IPS-NIHi7 (cell line): ENCODE measurements around the gene TNFRSF17.
"Not testable (repeated sequence)": the region's sequence is repeated elsewhere in the genome, so short reads cannot be mapped to it uniquely, and the experiment has no call there.

Source experiments
- DNase-seq: peaks from one replicate; pipeline ENCODE4 v3.0.0; 2012; ENCODE audit warnings: mixed read lengths; ENCODE audit errors: extremely low spot score

The TNFRSF17 gene

DNA sequence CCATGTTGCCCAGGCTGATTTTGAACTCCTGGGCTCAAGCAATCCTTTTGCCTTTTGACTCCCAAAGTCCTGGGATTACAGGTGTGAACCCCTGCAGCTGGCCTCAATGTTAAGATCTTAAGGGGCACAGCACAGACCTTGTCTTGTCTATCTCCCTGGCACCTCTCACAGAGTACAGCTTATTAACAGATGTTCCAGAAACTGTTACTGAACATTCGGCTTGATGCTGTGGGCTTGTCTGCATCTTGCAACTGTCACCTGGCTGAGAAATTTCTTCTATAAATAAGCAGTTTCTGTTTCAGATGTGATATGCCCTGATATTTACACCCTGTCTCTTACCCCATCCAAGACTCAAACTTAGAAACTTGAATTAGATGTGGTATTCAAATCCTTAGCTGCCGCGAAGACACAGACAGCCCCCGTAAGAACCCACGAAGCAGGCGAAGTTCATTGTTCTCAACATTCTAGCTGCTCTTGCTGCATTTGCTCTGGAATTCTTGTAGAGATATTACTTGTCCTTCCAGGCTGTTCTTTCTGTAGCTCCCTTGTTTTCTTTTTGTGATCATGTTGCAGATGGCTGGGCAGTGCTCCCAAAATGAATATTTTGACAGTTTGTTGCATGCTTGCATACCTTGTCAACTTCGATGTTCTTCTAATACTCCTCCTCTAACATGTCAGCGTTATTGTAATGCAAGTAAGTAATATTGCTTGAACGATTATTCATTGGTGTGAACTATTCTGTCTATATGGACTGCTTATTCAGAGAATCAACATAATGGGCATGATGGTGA is at the start of gene TNFRSF17:
Gene TNFRSF17 (plus strand): TSS at position 450 of the 791 bp plus-strand sequence. CDS start 115 bp downstream, at position 565.
- no peak for DNase-seq

DNA sequence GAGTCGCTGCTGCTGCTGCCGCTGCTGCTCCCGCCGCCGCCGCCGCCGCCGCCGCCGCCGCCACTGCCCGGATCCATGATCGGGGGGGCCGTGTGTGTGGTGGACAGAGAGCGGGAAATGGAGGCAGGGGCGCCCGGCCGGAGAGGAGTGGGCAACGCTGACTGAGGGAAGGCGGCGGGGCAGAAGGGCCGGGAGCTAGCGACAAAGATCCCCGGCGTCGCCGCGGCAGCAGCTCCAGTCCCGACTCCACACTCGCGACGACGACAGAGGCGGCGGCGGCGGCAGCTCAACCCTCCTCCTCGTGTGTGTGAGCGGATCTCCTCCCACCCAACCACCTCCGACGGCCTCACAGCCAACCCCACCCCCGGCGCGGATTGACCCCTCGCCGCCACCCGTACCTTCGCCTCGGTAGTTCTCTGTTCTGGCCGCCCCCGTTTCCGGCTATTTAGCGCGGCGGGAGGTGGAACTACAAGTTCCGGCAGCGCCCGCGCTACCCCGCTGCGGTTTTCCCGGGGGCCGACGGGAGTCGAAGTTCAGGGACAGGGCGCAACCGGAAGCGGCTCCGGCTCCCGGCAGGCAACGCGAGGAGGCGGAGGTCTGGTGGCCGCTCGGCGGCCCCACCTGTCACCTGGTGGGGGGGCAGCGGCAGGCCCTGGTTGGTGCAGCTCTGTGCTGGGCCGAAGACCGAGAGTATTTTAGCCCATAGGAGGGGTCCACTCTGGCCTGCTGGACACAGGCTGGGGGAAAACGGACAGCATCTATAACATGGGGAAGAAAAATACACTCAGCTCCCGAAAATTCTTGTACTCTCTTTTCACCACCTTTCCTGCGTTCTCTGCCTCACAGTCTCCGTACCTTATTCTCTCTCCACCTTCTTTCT is 49.1 kb upstream of the TNFRSF17 start, which contains the start of gene GSPT1:
Gene GSPT1 (minus strand): TSS at position 313 of the 880 bp plus-strand sequence. CDS start 236 bp downstream, at position 77.
- peak; percentile 97 for DNase-seq

- DNase-seq, result peak; percentile 15
These were observed 48.3 kb upstream of the TNFRSF17 start for GRCh38 chr16:11916524-11917285.

DNA sequence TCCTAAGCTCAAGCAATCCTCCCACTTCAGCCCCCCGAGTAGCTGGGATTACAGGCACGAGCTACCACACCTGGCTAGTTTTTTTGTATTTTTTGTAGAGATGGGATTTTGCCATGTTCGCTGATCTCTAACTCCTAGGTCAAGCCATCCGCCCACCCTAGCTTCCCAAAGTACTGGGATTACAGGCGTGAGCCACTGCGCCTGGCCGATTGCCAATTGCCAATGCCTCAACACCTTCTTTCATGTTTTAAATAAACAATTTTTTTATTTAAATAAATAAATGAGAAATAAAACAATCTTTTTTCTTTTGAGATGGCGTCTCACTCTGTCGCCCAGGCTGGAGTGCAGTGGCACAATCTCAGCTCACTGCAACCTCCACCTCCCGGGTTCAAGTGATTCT is 41.0 kb upstream of the TNFRSF17 start:
- DNase-seq, result not testable (repeated sequence)

DNA sequence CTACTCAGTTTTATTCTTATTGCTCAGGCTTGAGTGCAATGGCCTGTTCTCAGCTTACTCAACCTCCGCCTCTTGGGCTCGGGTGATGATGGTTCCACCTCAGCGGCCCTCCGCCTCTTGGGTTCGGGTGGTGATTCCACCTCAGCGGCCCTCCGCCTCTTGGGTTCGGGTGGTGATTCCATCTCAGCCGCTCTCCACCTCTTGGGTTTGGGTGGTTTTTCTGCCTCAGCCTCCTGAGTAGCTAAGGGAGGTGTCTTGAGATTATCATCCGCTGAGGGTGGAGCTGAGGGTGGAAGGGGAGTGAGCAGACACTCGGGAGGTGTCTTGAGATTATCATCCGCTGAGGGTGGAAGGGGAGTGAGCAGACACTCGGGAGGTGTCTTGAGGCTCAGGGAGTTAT is 37.7 kb upstream of the TNFRSF17 start:
- DNase-seq, result not testable (repeated sequence)

- not testable (repeated sequence) for DNase-seq
These were observed 23.1 kb upstream of the TNFRSF17 start, which contains the start of gene NPIPB2 for GRCh38 chr16:11941945-11942344. NPIPB2 (minus strand) TSS chr16:11942045; CDS start chr16:11942045, 0 bp downstream.

GRCh38 chr16:11946433-11946832 is 18.6 kb upstream of the TNFRSF17 start:
- DNase-seq, result no peak

GRCh38 chr16:11948819-11949218 is 16.2 kb upstream of the TNFRSF17 start:
- no peak for DNase-seq

DNA sequence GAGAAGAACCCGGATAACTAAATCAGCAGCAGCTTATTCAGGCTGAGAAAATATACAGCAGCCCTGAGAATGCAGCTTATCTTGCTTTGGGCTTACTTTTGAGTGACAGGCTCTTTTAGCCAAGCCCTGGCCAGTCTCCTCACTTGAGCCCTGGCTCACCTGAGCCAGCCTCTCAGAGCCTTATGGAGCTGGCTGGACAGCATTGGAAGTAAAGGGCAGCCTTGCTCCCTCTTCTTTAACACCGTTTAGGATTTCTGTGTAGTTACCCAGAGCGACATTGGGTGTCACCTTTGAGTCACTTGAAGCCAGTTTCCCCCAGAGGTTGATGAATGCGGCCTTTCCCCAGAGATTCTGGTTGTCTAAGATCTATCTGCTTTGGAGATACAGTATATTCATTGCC is 15.5 kb upstream of the TNFRSF17 start:
- DNase-seq, result peak; percentile 76

GRCh38 chr16:11950388-11950787 is 14.6 kb upstream of the TNFRSF17 start:
- no peak for DNase-seq

DNA sequence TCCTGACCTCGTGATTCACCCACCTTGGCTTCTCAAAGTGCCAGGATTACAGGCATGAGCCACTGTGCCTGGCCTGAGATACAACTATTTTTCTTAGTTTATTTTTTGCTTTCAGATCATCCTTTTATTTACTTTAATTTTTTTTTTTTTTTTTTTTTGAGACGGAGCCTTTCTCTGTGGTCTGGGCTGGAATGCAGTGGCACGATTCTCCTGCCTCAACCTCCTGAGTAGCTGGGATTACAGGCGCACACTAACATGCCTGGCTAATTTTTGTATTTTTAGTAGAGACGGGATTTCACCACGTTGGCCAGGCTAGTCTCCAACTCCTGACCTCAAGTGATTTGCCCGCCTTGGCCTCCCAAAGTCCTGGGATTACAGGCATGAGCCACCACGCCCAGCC is 11.4 kb upstream of the TNFRSF17 start:
- not testable (repeated sequence) for DNase-seq

GRCh38 chr16:11955713-11956123 is 9.3 kb upstream of the TNFRSF17 start:
- no peak for DNase-seq

DNA sequence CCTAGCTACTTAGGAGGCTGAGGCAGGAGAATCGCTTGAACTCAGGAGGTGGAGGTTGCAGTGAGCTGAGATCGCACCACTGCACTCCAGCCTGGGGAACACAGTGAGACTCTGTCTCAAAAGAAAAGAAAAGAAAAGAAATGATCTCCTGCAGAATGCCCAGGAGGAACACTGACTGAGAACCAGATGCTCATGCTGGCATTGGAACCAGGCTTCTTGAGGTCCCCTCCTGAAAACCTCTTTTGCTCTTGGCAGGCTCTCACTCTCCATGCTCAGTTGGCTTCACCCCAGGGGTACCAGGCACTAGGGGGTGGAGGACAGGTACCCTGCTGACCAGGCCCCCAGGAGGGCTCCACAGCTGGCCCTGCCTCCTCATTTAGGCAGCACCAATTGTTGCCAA is 8.5 kb upstream of the TNFRSF17 start:
- DNase-seq, result no peak

DNA sequence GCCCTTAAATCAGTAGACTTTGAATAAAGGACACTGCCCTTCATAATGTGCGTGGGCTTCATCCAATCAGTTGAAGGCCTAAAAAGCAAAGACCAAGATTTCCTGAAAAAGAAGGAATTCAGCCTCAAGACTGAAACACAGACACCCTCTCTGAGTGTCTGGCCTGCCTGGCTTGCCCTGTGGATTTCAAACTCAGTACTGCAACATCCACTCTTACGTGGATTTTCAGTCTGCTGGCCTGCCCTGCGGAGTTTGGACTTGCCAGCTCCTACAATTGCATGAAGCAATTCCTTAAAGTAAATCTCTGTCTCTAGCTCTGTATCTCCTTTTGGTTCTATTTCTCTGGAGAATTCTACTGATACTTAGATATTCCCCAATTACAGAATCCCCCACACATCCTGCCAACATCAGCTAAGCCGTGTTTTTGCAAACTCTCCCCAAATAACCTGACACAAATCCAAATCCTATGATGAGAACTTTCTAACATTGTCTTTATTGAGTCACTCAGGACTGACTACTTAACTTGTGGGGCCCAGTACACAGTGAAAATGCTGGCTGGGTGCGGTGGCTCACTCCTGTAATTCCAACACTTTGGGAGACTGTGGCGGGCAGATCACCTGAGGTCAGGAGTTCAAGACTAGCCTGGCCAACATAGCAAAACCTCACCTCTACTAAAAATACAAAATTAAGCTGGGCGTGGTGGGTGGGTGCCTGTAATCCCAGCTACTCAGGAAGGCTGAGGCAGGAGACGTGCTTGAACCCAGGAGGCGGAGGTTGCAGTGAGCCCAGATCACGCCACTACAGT is 7.2 kb upstream of the TNFRSF17 start:
- no peak for DNase-seq

DNA sequence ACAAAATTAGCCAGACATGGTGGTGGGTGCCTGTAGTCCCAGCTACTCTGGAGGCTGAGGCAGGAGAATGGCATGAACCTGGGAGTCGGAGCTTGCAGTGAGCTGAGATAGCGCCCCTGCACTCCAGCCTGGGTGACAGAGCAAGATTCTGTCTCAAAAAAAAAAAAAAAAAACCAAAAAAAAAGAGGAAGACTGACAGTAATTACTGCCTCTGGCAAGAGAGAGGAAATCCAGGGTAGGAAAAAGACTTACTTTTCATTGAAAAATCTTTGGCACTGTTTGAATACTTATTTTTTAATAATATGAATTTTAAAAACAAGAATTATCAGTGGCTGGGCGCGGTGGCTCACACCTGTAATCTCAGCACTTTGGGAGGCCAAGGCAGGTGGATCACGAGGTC is 2.6 kb upstream of the TNFRSF17 start:
- not testable (repeated sequence) for DNase-seq

DNA sequence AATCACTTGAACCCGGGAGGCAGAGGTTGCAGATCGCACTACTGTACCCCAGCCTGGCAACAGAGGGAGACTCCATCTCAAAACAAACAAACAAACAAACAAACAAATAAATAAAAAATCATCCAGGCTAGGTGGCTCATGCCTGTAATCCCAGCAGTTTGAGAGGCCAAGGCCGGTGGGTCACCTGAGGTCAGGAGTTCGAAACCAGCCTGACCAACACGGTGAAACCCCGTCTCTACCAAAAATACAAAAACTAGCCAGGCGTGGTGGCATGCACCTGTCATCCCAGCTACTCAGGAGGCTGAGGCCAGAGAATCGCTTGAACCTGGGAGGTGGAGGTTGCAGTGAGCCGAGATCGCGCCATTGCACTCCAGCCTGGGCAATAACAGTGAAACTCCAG is 2.0 kb upstream of the TNFRSF17 start:
- DNase-seq, result not testable (repeated sequence)

DNA sequence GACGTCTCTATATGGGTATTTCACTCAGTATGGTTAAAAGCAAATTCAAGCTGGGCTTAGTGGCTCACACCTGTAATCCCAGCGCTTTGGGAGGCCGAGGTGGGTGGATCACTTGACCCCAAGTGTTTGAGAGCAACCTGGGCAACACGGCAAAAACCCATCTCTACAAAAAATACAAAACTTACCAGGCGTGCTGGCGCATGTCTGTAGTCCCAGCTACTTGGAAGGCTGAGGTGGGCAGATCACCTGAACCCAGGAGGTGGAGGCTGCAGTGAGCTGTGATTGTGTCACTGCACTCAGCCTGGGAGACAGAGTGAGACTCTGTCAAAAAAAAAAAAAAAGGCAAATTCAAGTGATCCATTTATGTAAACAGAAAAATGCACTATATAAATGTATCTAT is 1.3 kb upstream of the TNFRSF17 start:
- no peak for DNase-seq

- DNase-seq, result no peak
These were observed 1.2 kb downstream of the TNFRSF17 start for GRCh38 chr16:11966173-11966572.

GRCh38 chr16:11967195-11967911 is 2.3 kb downstream of the TNFRSF17 start:
- DNase-seq, result no peak

DNA sequence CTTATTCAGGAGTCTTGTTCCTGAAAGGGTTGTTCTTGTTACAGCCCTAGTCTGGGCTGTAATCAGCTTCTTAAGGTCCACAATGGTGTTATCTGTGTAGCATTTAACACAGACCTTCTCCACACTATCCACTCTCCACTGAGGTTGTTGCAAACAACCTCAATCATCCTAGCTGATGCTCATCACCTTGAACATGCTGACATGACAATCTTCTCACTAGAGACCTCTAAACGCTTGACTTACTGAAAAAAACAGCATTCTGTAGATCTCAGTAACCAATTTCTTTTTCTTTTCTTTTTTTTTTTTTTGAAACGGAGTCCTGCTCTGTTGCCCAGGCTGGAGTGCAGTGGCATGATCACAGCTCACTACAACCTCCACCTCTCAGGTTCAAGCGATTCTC is 3.6 kb downstream of the TNFRSF17 start:
- no peak for DNase-seq
